ENCODE data around the gene DOCK2.

DNA sequence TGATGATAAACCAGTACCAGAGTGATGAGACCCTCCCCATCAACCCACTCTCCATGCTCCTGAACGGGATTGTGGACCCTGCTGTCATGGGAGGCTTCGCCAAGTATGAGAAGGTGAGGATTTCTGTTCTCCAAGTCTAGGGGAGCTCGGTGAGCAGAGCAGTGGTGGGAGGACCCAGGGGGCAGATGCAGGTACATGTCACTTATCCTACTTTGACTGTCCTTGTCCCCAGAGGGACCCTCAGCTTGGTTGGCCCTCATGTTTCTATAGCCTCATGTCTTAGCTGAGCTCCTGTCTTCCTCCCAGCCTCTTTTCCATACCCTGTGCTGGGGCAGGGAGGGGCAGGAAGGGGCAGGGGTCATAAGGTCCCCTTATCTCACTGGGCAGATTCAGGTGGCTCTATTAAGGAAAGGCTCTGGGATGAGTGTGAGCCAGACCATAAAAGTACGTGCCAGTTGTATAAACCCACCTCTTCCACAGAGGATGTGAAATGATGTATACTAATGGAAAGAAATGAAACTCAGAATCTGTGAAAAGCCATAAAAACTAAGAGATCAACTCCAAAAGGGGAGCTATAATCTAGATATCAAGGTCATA is 430.6 kb downstream of the DOCK2 start:
- TF ChIP-seq EZH2 (IDR thresholded peaks at IDR 0.05; ENCODE audit: insufficient read depth, poor library complexity, severe bottlenecking) = no peak
- TF ChIP-seq EZH2phosphoT487 (IDR thresholded peaks at IDR 0.05; ENCODE audit: insufficient read depth, low read depth) = no peak
